ENCODE results near the gene RTN4R. TPM values are rescaled to one million over a fixed set of nuclear protein-coding genes. Genes with fewer than 3 reads are reported as not detected.
"Not testable (repeated sequence)": the region's sequence is repeated elsewhere in the genome, so short reads cannot be mapped to it uniquely, and the experiment has no call there.

The RTN4R gene
- total RNA-seq, 2 experiments from 2014 or later: 2.8 to 3.7 TPM

DNA sequence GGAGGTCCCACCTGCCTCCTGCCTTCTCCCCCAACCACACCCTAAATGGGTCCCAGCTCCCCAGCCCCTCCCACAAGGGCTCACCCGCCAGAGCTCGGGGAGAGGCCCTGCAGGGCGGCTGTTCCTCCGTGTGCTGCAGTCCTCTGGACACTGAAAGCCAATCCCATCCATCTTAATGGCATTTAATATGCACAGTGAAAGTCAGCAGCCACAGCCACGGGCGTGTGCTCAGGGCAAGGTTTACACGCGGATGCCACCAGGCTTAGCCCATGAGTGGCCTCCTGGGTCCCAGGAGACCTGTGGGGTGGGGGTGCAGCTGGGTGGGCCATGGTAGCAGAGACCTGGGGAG is 18.2 kb upstream of the RTN4R start:
- intact Hi-C loops (cut with micrococcal nuclease); H3K27ac Mint-ChIP-seq; H3K9me3 Mint-ChIP-seq; POLR2A ChIA-PET; H3K27me3 Mint-ChIP-seq; H3K4me1 Mint-ChIP-seq (ENCODE audit: low read depth); ATAC-seq; H3K36me3 Mint-ChIP-seq (ENCODE audit: low read depth); H3K4me3 Mint-ChIP-seq; DNase-seq: not testable (repeated sequence)
- CTCF ChIA-PET: interaction anchor here (0.6 to 1.2 kb wide), 6 partner anchors 9 to 157 kb away, joined by 3 to 10 read pairs (median 3); no protein-coding TSS in a partner anchor

DNA sequence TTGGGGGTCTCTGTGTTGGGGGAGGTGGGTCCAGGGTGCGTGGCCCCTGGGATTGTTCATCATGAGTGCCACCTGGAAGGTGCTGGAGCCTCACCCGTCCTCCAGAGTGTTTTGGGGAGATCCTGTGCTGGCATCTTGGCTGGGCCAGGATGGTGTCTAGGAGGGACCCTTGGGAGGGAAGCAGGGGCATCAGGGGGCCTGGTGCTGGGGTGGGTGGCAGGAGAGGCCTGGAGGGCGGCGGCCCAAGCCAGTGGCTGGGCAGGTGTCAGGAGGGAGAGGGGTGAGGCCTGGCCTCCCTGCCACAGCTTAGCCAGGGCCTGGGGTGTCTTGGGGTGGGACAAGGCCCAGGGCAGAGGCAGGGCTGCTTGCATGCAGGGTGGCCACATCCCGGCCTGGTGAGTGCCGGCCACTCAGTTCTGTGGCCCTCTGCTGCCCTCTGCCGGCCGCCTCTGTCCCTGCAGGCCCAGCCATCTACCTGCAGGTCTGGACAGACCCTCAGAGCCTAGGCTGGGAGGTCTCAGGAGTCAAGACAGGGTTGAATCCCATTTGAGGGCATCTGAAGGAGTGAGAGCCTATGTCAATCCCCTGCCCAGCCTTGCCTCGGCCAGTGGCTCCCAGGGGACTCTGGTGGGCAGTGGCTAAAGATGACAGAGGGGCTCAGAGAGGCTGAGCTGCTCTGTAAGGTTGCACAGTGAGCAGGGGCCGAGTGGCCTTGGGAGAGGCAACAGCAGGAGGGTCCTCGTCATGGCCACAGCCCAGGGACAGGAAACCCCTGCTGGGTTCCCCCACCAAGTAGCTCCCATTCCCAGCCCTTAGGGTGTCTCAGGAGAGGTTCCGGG is 17.6 kb upstream of the RTN4R start:
- POLR2A ChIA-PET, H3K4me3 Mint-ChIP-seq: not testable (repeated sequence)

DNA sequence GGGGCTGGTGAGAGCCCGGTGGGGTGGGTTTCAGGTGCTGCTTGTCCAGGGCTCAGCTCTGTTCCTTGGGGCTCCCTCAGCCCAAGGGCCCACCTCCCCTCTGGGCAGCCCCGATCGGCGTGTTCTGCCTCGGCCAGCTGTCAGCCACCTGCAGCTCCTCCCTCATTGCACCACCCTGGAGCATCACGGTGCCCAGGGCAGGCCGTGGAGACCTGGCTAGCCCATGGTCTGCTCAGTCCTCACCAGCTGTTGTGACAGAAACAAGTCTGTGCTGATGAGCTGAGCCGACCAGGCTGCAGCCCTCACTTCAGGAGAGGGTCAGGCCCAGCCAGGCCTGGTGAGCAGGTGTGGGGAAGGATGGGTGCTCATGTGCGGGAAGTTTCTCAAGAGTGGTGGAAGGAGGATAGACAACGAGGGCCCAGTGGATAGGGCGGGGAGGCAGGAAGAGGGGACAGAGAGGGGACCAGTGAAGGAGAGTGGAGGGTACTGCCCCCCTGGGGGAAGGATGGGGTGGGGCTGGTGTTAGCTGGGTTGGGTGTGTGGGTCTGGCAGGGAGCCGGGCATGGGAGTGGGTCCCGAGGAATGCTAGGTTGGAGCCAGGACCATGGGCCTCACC is 16.5 kb upstream of the RTN4R start:
- Mint-ChIP-seq H3K27me3 (no peaks in the 10 kb centered on the region), H3K9me3 (no peaks in the 10 kb centered on the region), H3K4me3 (no peak overlapping the region), H3K36me3 (ENCODE audit: low read depth) (no peaks in the 10 kb centered on the region), H3K4me1 (ENCODE audit: low read depth) (peaks cover 1% of the 10 kb centered on the region), H3K27ac (no peak overlapping the region)
- intact Hi-C loops (cut with micrococcal nuclease): loop anchor here (2.0 kb wide), 1 partner anchor 128 kb away; no protein-coding TSS in a partner anchor
- TF ChIP-seq, protein P1, sequence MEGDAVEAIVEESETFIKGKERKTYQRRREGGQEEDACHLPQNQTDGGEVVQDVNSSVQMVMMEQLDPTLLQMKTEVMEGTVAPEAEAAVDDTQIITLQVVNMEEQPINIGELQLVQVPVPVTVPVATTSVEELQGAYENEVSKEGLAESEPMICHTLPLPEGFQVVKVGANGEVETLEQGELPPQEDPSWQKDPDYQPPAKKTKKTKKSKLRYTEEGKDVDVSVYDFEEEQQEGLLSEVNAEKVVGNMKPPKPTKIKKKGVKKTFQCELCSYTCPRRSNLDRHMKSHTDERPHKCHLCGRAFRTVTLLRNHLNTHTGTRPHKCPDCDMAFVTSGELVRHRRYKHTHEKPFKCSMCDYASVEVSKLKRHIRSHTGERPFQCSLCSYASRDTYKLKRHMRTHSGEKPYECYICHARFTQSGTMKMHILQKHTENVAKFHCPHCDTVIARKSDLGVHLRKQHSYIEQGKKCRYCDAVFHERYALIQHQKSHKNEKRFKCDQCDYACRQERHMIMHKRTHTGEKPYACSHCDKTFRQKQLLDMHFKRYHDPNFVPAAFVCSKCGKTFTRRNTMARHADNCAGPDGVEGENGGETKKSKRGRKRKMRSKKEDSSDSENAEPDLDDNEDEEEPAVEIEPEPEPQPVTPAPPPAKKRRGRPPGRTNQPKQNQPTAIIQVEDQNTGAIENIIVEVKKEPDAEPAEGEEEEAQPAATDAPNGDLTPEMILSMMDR (IDR thresholded peaks at IDR 0.05): no peak
- DNase-seq (no peak), ATAC-seq (no peak)
- ChIA-PET CTCF (interaction anchor here (0.6 to 3.5 kb wide), 7 partner anchors 14 to 131 kb away, joined by 3 to 16 read pairs (median 3); no protein-coding TSS in a partner anchor), POLR2A (no interaction called here)

More for the DNA sequence above, 17.6 kb upstream of the RTN4R start:
- H3K27me3 Mint-ChIP-seq; H3K9me3 Mint-ChIP-seq; H3K36me3 Mint-ChIP-seq (ENCODE audit: low read depth); H3K27ac Mint-ChIP-seq; H3K4me1 Mint-ChIP-seq (ENCODE audit: low read depth): not testable (repeated sequence)
- TF ChIP-seq, protein P1 (IDR thresholded peaks at IDR 0.05): peak; percentile 74
- intact Hi-C loops (cut with micrococcal nuclease): loop anchor here (2.0 kb wide), 1 partner anchor 129 kb away; no protein-coding TSS in a partner anchor
- CTCF ChIA-PET: interaction anchor here (0.6 to 1.2 kb wide), 6 partner anchors 10 to 156 kb away, joined by 3 to 10 read pairs (median 3); no protein-coding TSS in a partner anchor
- DNase-seq (peak; percentile 82), ATAC-seq (peak; percentile 97)

DNA sequence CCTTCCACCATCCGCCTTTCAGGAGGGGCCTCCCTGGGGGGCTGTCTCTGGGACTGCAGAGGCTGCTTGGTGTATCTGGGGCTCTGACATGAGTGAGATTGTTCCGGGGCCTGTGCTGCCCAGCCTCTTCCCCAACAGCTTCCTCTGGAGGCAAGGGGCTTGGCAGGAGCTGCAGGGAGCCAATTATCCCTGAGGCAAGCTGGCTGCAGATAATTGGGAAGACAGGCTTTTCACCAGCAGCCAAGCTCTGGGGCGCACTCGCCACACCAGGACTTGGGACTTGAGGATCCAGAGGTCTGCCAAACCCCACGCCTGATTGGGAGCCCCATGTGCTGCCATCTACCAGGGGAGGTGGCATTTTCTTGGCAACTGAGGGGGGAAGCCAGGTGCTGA is 15.6 kb upstream of the RTN4R start:
- no peak overlapping the region for H3K4me3 Mint-ChIP-seq
- no peak for DNase-seq
- ChIA-PET CTCF (interaction anchor here (0.7 to 3.5 kb wide), 4 partner anchors 14 to 130 kb away, joined by 3 to 16 read pairs (median 3); no protein-coding TSS in a partner anchor), POLR2A (interaction anchor here (1.0 kb wide), 1 partner anchor 10 kb away, joined by 3 read pairs; no protein-coding TSS in a partner anchor)
- TF ChIP-seq, protein P1 (IDR thresholded peaks at IDR 0.05): no peak
- no peak for ATAC-seq
- H3K9me3 Mint-ChIP-seq: no peaks in the 10 kb centered on the region
- H3K27ac Mint-ChIP-seq: no peak overlapping the region
- H3K36me3 Mint-ChIP-seq (ENCODE audit: low read depth): no peaks in the 10 kb centered on the region
- H3K4me1 Mint-ChIP-seq (ENCODE audit: low read depth): peaks cover 3% of the 10 kb centered on the region
- intact Hi-C loops (cut with micrococcal nuclease): loop anchor here (2.0 kb wide), 1 partner anchor 127 kb away; no protein-coding TSS in a partner anchor
- H3K27me3 Mint-ChIP-seq: no peaks in the 10 kb centered on the region

DNA sequence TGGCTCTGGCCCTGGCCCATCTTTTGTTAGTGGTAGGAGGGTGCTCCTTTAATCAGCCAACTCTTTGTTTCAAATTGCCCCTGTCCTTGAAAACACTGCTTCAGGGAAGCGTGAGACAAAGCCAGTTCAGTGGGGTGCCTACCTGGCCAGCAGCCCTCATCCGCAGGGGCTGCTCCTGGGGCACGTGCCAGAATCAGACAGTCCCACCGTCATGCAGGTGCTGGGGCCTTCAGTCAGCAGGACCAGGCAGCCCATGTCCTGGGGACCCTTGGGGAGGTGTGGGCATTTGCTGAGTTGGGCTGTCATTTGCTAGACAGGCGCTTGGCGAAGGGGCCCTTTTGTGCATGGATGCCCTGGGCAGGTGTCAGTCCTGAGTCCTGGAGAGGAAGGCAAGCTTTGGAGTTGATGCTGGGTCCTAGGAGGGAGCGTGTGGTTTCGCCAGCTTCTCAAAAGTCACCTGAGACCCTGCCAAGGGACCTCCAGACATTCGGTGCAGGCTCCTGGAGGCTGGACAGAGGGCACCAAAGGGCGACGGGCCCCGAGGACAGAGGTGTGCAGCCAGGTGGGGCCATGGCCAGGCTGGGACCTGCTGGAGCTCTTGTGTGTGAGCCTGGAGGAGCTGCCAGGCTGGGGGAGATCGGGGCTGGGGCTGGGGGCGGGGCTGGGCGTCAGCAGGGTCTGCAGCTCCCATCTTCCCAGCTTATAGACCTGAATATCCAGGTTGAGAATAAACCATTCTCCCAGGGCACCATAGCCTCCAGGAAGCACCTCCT is 15.0 kb upstream of the RTN4R start:
- Mint-ChIP-seq H3K27me3 (no peaks in the 10 kb centered on the region), H3K4me3 (no peak overlapping the region), H3K4me1 (ENCODE audit: low read depth) (peaks cover 3% of the 10 kb centered on the region), H3K9me3 (no peaks in the 10 kb centered on the region), H3K36me3 (ENCODE audit: low read depth) (no peaks in the 10 kb centered on the region), H3K27ac (no peak overlapping the region)
- intact Hi-C loops (cut with micrococcal nuclease): no loop called here
- CTCF ChIA-PET: interaction anchor here (1.1 to 3.5 kb wide), 3 partner anchors 14 to 130 kb away, joined by 3 to 16 read pairs (median 3); no protein-coding TSS in a partner anchor
- DNase-seq: no peak
- POLR2A ChIA-PET: interaction anchor here (1.0 kb wide), 1 partner anchor 10 kb away, joined by 3 read pairs; no protein-coding TSS in a partner anchor
- TF ChIP-seq, protein P1 (IDR thresholded peaks at IDR 0.05): no peak
- ATAC-seq: no peak
